D341Med (cell line): ENCODE measurements around the gene TMEM126B.
A peak's percentile ranks its signal among the peaks of the same experiment; 100 is the strongest.

ENCODE experiments used
- DNase-seq: peaks from one replicate; pipeline ENCODE4 v3.0.0; 2012; ENCODE audit warnings: low spot score

The TMEM126B gene

GRCh38 chr11:85682330-85683305 is 54.2 kb downstream of the TMEM126B start:
- no peak for DNase-seq

- peak; percentile 15 for DNase-seq
These were observed 56.9 kb downstream of the TMEM126B start for GRCh38 chr11:85685125-85685819.

- DNase-seq: peak; percentile 20
These were observed 57.5 kb downstream of the TMEM126B start, which contains the start of gene CCDC89 for GRCh38 chr11:85685820-85686459. CCDC89 (minus strand) TSS chr11:85686195; CDS start chr11:85686130, 65 bp downstream.
